Naive B cell (primary cell): ENCODE data around the gene CHCHD10. TPM values are rescaled to one million over a fixed set of nuclear protein-coding genes. Genes with fewer than 3 reads are reported as not detected.

Experiments
- ATAC-seq, 2 donors: fragments of 150-1000 bp; cut with Tn5 transposase; 2 replicates each; pipeline ENCODE4 v1.10.0; 2021; ENCODE audit warnings: low read depth in 2 of 2, mild to moderate bottlenecking in 2 of 2, moderate library complexity in 2 of 2
- DNase-seq: peaks from one replicate; pipeline ENCODE4 v3.0.0; 2022
- H3K27ac Mint-ChIP-seq, 6 donors: one replicate each; pipeline ENCODE4 v1.8.0; 2020 to 2022; ENCODE audit warnings: mild to moderate bottlenecking in 6 of 6, mixed read lengths in 6 of 6, moderate library complexity in 5 of 6, inconsistent platforms in 2 of 6
- H3K27me3 Mint-ChIP-seq, 3 donors: one replicate each; pipeline ENCODE4 v1.8.0; 2021 to 2022; ENCODE audit warnings: mixed read lengths in 3 of 3, mild to moderate bottlenecking in 1 of 3
- H3K36me3 Mint-ChIP-seq, 2 donors: one replicate each; pipeline ENCODE4 v1.8.0; 2020 to 2022; ENCODE audit warnings: mixed read lengths in 2 of 2, inconsistent platforms in 1 of 2, mild to moderate bottlenecking in 1 of 2
- H3K4me1 Mint-ChIP-seq, 3 donors: one replicate each; pipeline ENCODE4 v1.8.0; 2020 to 2022; ENCODE audit warnings: mixed read lengths in 3 of 3, inconsistent platforms in 1 of 3, mild to moderate bottlenecking in 1 of 3, moderate library complexity in 1 of 3
- H3K4me3 Mint-ChIP-seq, 8 donors: one replicate each; pipeline ENCODE4 v1.8.0; 2020 to 2022; ENCODE audit warnings: mild to moderate bottlenecking in 8 of 8, mixed read lengths in 8 of 8, moderate library complexity in 8 of 8, inconsistent platforms in 2 of 8
- H3K9me3 Mint-ChIP-seq, 7 donors: one replicate each; pipeline ENCODE4 v1.8.0; 2020 to 2022; ENCODE audit warnings: mixed read lengths in 7 of 7, mild to moderate bottlenecking in 5 of 7, inconsistent platforms in 2 of 7, moderate library complexity in 1 of 7
- polyA plus RNA-seq, 6 donors: library from polyadenylated mRNA; unstranded; fragments of 300-500 nt; fragmentation: Illumina TruSeq; gene quantifications; one replicate each; pipeline ENCODE4 v1.2.3, GENCODE V29; 2021; ENCODE audit warnings: low read depth in 6 of 6

CHCHD10 gene
- polyA plus RNA-seq, result 10 to 100 TPM; 36.3 to 65.9 (median 62.6) TPM

DNA sequence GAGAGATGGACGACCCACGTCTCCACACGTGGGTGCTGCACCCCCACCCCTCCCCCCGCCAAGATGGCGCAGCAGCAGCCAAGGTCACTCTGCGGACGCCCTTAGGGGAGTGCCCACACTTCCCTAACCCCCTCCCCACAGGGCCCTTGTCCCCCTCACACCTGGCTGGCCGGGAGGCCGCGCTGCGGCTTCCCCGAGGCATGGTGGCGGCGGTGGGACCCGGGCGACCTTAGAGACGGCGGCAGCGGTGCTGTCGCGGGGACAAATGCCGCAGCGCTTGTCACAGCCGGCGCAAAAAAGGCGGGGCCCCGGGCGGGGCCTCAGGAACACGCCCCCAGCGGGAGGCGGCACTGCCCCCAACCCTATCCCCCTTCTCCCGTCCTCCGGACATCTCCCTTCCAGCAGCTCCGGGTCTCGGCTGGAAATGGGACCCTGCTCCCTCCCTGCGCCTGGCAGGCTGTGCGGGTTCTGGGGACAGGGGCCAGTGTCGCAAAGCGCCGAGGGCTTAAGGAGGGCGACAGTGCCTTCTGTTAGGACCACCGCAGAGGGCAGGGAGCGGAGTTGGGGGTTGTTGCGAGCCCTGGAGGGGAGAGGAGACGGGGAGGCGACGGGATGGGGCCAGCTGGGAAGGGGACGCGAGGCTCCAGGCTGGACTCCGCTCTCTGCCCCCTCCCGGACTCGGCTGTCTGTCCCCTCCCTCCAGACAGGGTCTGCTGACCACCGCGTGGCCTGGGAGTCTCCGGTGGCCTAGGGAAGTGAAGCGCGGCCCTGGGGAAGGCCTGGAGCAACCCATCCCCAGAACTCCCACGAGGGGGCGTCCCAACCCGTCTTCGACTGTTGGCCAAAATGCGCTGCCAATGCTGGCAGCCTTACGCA lies at the start of gene CHCHD10:
Gene CHCHD10, minus strand, starts transcription at position 300 of the 876 bp plus-strand sequence. Its CDS starts 98 bp downstream, at position 202.
- DNase-seq, result peak; percentile 78
- Mint-ChIP-seq H3K9me3 (no peaks in the 10 kb centered on the region), H3K4me1 (peaks cover 46 to 73% (median 73%) of the 10 kb centered on the region in 3 donors), H3K27ac (peak within 1 kb of the TSS in 5 of 6 donors; percentile 87 to 92 (median 91)), H3K4me3 (peak within 1 kb of the TSS; percentile 84 to 94 (median 90)), H3K27me3 (no peaks in the 10 kb centered on the region), H3K36me3 (no peaks in the 10 kb centered on the region)
- peak; percentile 64 to 66 for ATAC-seq

DNA sequence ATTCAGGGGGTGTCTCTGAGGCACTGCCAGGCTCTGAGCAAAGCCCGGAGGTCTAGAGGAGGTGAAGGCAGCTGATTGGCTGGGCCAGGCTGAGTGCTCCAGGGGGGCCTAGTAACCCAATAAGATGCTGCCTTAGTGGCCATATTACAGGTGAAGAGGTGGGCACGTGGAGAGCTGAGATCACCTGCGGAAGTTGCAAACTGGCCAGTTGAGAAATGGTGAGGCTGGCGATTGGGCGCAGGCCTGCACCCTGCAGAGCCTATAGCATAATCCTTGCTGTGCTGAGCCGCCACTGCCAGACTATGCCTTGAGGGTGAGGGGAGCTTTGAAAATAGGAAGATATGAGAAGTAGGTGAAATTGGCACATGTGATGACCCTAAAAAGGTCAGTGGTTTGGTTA lies 49.4 kb upstream of the CHCHD10 start:
- Mint-ChIP-seq H3K36me3 (peaks cover 8 to 13% of the 10 kb centered on the region in 2 donors), H3K9me3 (no peaks in the 10 kb centered on the region), H3K4me3 (peak overlapping the region in 4 of 8 donors; percentile 42 to 88 (median 50)), H3K27me3 (no peaks in the 10 kb centered on the region), H3K27ac (peak overlapping the region in 5 of 6 donors; percentile 19 to 87 (median 77)), H3K4me1 (peaks cover 35 to 63% (median 56%) of the 10 kb centered on the region in 3 donors)
- no peak for ATAC-seq
- DNase-seq, result no peak

DNA sequence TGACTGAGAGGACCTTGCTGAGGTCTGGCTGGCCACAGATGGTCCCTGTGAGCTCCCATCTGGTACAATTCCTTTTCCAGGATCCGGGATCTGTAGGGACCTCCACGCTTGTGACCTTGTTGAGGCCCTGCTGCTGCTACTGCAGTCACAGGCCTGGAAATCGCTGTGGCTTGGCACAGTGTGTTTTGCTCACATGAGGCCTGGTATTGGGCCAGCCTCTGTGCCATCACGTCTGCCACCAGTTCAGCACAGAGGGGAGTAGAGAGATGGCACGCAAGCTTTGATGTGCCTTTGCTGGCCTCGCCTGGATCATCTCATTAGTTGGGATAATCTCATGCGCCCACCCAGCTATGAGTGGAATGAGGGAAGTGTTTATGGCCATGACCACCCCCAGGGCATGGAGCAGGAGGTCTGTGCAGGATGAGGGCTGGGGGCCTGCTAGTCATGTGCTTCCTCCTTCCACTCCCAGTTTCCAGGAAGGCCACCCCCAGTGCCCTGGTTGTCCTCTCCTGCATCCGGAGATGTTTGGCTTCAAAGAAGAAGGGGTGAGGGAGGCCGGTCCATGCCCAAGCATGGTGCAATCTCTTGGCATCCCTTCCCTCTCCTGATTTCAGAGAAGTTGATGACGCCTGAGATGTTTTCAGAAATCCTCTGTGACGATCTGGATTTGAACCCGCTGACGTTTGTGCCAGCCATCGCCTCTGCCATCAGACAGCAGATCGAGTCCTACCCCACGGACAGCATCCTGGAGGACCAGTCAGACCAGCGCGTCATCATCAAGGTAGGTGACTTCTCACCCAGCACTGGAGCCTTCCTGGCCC lies 48.6 kb upstream of the CHCHD10 start:
- DNase-seq, result no peak
- H3K9me3 Mint-ChIP-seq, result no peaks in the 10 kb centered on the region
- peak overlapping the region in 3 of 6 donors; percentile 54 to 87 (median 82) for H3K27ac Mint-ChIP-seq
- H3K4me1 Mint-ChIP-seq, result peaks cover 37 to 61% (median 54%) of the 10 kb centered on the region in 3 donors
- no peak for ATAC-seq
- peak overlapping the region in 1 of 8 donors; percentile 20 for H3K4me3 Mint-ChIP-seq
- H3K36me3 Mint-ChIP-seq, result peaks cover 14 to 15% of the 10 kb centered on the region in 2 donors
- H3K27me3 Mint-ChIP-seq, result no peaks in the 10 kb centered on the region

DNA sequence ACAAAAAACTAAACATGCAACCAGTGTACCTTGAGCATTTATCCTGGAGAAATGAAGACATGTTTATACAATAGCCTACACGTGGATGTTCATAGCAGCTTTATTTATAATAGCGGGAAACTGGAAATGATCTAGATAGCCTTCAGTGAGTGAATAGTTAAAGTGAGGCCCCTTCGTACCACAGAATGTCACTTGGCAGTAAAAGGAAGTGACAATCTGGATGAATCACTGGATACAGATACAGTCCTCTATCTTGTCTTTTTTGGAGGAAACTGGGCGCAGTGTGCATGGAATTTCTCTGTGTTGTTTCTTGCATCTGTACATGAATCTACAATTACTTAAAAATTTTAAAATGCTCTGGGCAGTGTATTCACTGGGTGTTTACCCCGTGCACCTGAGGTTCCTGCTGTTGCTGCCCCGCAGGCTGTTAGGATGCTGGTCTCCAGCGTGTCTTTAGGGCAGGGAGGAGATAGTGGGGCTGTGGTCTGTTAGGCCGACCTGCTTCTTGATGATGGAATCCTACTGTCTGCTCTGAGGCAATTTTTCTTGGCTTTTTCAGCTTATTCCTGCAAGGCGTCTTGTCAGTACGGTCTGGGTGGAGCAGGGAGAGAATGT lies 47.9 kb upstream of the CHCHD10 start:
- H3K9me3 Mint-ChIP-seq, result no peaks in the 10 kb centered on the region
- peak overlapping the region in 5 of 6 donors; percentile 54 to 88 (median 86) for H3K27ac Mint-ChIP-seq
- ATAC-seq, result no peak
- peaks cover 35 to 59% (median 54%) of the 10 kb centered on the region in 3 donors for H3K4me1 Mint-ChIP-seq
- peaks cover 16 to 20% of the 10 kb centered on the region in 2 donors for H3K36me3 Mint-ChIP-seq
- no peaks in the 10 kb centered on the region for H3K27me3 Mint-ChIP-seq
- H3K4me3 Mint-ChIP-seq, result peak overlapping the region in 1 of 8 donors; percentile 18
- no peak for DNase-seq

DNA sequence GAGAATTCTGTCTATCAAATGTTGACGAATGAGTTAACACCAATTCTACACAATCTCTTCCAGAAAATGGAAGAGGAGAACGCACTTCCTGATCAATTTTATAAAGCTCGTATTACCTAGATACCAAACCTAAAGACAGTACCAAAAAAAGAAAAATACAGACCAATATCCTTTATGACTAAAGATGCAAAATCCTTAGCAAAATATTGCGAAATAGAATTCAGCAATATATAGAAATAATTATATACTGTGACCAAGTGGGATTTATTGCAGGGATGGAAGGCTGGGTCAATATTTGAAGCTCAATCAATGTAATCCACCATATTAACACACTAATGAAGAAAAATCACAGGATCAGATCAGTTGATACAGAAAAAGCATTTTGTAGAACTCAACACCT lies 44.6 kb upstream of the CHCHD10 start:
- no peaks in the 10 kb centered on the region for H3K27me3 Mint-ChIP-seq

DNA sequence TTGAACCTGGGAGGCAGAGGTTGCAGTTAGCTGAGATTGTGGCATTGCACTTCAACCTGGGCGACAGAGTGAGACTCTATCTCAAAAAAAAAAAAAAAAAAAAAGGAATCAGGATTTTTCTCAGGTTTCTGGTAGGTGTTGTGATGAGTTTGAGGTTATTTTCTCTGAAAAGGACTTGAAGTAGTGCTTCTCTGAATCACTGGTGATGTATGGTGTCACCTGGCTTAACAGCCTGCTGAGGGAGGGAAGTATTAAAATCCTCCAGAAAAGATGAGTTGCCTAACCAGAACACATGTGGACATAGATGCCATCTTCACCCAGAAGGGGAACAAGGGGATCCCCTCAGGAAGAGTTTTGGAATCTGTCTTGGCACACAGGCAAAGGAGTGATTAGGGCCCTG lies 39.1 kb upstream of the CHCHD10 start:
- no peaks in the 10 kb centered on the region for H3K27me3 Mint-ChIP-seq
- DNase-seq (no peak), ATAC-seq (peak in 1 of 2 donors; percentile 13)
- H3K36me3 Mint-ChIP-seq, result peaks cover 19 to 20% of the 10 kb centered on the region in 2 donors
- peak overlapping the region in 5 of 6 donors; percentile 66 to 96 (median 75) for H3K27ac Mint-ChIP-seq
- peak overlapping the region in 3 of 8 donors; percentile 10 to 73 (median 38) for H3K4me3 Mint-ChIP-seq
- peaks cover 48 to 61% (median 54%) of the 10 kb centered on the region in 3 donors for H3K4me1 Mint-ChIP-seq
- H3K9me3 Mint-ChIP-seq, result no peaks in the 10 kb centered on the region

More for the DNA sequence above, 44.6 kb upstream of the CHCHD10 start:
- DNase-seq, result no peak
- ATAC-seq, result no peak
- no peak overlapping the region for H3K4me3 Mint-ChIP-seq
- H3K4me1 Mint-ChIP-seq, result peaks cover 16 to 30% (median 27%) of the 10 kb centered on the region in 3 donors
- no peaks in the 10 kb centered on the region for H3K9me3 Mint-ChIP-seq
- H3K27ac Mint-ChIP-seq, result peak overlapping the region in 4 of 6 donors; percentile 23 to 69 (median 34)
- peaks cover 13 to 17% of the 10 kb centered on the region in 2 donors for H3K36me3 Mint-ChIP-seq

DNA sequence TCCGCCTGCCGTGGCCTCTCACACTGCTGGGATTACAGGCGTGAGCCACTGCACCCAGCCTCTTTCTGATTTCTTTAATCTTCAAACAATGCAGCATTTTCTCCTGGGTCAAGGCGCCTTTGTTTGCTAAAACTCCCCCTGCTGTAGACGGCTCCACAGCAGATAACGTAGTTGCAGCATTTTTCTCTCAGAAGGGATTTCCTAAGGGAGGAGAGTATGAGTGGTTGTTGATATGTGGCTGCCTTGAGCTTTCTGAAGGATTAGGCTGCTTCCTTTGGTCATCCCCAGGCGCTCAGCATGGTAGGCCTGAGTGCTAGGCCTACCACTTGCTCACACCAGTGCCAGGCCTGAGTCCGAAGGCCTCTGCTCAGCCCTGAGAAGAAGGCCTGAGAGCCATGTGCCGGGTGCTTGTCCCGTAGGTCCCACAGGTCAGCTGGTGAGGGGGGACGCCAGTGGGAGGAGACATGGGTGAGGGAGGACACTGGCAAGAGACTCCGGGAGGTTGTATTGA lies 37.1 kb upstream of the CHCHD10 start:
- Mint-ChIP-seq H3K36me3 (peaks cover 11 to 30% of the 10 kb centered on the region in 2 donors), H3K27ac (peak overlapping the region in 4 of 6 donors; percentile 53 to 96 (median 87)), H3K4me3 (peak overlapping the region in 3 of 8 donors; percentile 25 to 80 (median 73)), H3K9me3 (peaks cover 0 to 3% (median 0%) of the 10 kb centered on the region in 7 donors), H3K27me3 (no peaks in the 10 kb centered on the region), H3K4me1 (peaks cover 58 to 71% (median 60%) of the 10 kb centered on the region in 3 donors)
- DNase-seq, result no peak
- no peak for ATAC-seq

DNA sequence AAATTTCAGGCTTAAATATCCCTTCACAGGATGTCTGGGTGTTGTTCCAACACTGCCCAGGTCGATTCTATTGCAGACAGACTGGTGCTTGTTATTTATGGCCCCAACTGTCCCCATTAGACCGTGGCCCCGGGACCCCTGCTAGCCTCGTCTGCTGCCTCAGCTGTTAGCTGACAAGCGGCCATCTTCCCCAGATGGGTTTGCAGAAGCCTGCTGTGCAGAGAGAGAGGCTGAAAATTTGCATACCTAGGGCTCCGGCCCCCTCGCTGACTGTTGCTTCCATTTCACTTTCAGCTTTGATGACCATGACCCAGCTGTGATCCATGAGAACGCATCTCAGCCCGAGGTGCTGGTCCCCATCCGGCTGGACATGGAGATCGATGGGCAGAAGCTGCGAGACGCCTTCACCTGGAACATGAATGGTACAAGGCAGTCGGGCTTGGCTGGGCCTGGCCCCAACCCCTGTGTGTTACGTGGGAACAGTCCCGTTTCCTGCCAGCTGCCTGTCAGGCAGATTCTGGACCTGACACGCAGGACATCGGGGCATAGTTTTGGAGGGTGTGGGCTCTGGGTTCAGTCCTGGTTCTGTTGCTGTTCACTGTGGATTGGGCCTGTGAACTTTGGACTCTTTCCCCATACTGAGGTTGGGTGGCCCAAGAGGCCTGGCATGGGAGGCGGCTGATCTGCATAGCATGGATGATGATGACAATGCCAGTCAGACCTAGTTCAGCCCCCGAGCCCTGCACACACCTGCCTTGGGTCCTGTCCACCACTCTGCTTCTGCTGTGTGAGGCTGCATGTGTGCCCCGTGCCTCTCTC lies 35.4 kb upstream of the CHCHD10 start:
- no peak for DNase-seq
- Mint-ChIP-seq H3K36me3 (peaks cover 11 to 30% of the 10 kb centered on the region in 2 donors), H3K27ac (peak overlapping the region in 5 of 6 donors; percentile 92 to 99 (median 96)), H3K4me1 (peaks cover 63 to 87% (median 69%) of the 10 kb centered on the region in 3 donors), H3K9me3 (peaks cover 0 to 3% (median 0%) of the 10 kb centered on the region in 7 donors), H3K4me3 (peak overlapping the region in 6 of 8 donors; percentile 47 to 76 (median 70)), H3K27me3 (no peaks in the 10 kb centered on the region)
- ATAC-seq, result no peak

DNA sequence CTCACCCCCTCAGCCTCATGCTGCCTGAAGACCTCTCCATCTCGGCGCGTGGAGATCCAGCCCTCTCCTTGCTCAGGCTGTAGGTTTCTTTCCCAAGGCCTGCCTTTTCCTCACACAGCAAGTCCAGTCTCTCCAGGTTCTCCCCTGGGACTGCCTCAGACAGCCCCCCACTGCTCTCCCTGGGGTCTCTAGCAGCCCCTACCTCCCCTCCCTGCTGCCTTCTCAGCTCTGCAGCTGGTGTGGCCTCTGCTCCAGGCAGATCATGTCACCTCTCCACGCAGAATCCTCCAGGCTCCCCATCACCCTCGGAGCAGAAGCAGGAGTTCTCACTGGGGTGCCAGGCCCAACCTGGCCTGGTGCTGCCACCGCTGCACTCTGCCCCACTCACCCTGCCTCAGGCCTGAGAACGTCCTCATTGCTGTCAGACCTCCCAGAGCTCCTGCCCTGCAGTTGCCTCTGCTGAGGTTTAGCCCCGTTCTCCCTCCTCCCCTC lies 34.2 kb upstream of the CHCHD10 start:
- Mint-ChIP-seq H3K4me3 (peak overlapping the region in 6 of 8 donors; percentile 59 to 81 (median 73)), H3K36me3 (peaks cover 11 to 30% of the 10 kb centered on the region in 2 donors)
- no peak for ATAC-seq

DNA sequence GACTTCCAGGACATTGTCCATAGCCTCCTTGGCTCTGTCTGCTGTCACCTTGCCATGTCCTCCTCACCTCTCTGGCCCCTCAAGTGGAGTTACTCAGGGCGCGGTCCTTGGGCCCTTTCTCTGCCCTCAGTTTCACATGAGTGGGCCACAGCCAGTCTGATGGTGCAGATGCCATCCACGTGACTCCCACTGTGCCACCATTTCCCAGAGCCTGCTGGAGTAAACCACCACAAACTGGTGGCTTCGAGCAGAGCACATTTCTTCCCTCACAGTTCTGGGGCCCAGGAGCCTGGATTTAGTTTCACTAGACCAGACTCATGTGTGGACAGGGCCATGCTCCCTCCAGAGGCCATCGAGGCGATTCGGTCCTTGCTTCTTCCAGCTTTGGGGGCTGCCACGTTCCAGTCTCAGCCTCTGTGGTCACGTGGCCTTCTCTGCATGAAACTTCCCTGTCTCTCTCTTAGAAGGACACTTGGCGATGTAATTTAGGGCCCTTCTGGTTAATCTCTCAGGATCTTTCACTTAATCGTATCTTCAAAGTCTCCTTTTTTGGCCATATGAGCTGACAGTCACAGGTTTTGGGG lies 33.6 kb upstream of the CHCHD10 start:
- Mint-ChIP-seq H3K27me3 (no peaks in the 10 kb centered on the region), H3K9me3 (peaks cover 0 to 3% (median 0%) of the 10 kb centered on the region in 7 donors), H3K36me3 (peaks cover 16 to 35% of the 10 kb centered on the region in 2 donors), H3K4me1 (peaks cover 53 to 80% (median 72%) of the 10 kb centered on the region in 3 donors), H3K27ac (peak overlapping the region; percentile 96 to 99 (median 99)), H3K4me3 (peak overlapping the region; percentile 52 to 88 (median 74))
- no peak for DNase-seq
- peak; percentile 6 to 10 for ATAC-seq

More for the DNA sequence above, 34.2 kb upstream of the CHCHD10 start:
- Mint-ChIP-seq H3K27ac (peak overlapping the region; percentile 72 to 99 (median 98)), H3K4me1 (peaks cover 57 to 86% (median 69%) of the 10 kb centered on the region in 3 donors), H3K27me3 (no peaks in the 10 kb centered on the region), H3K9me3 (peaks cover 0 to 3% (median 0%) of the 10 kb centered on the region in 7 donors)
- DNase-seq, result no peak
